BE2C (cell line): ENCODE results near the gene WASHC4.

Experiments used
- DNase-seq: peaks from one replicate; pipeline ENCODE4 v3.0.0-alpha.2; 2020
- H3K27me3 ChIP-seq: fragments of 250-450 bp; sonication (Bioruptor Pico); 2 replicates; pipeline ENCODE4 v1.5.1; 2020; ENCODE audit warnings: mild to moderate bottlenecking
- H3K36me3 ChIP-seq: fragments of 250-450 bp; sonication (Bioruptor Pico); 2 replicates; pipeline ENCODE4 v1.5.1; 2020; ENCODE audit warnings: mild to moderate bottlenecking
- H3K4me1 ChIP-seq: fragments of 250-450 bp; sonication (Bioruptor Pico); 2 replicates; pipeline ENCODE4 v1.5.1; 2020
- H3K4me3 ChIP-seq: 2 replicates; pipeline ENCODE4 v1.5.1; 2011; ENCODE audit warnings: low read depth, low read length
- H3K9me3 ChIP-seq: fragments of 250-450 bp; sonication (Bioruptor Pico); 2 replicates; pipeline ENCODE4 v1.5.1; 2020
- CTCF ChIP-seq: IDR thresholded peaks from 2 replicates; pipeline ENCODE4 v1.5.1; 2012; ENCODE audit warnings: mild to moderate bottlenecking, low read depth, low read length

Gene WASHC4

GRCh38 chr12:105069936-105070702 lies 37.4 kb upstream of the WASHC4 start:
- no peak for TF ChIP-seq CTCF
- DNase-seq, result no peak
- H3K9me3 ChIP-seq, result no peaks in the 10 kb centered on the region
- peaks cover 9% of the 10 kb centered on the region for H3K36me3 ChIP-seq
- no peak overlapping the region for H3K4me3 ChIP-seq
- H3K4me1 ChIP-seq, result no peaks in the 10 kb centered on the region
- no peaks in the 10 kb centered on the region for H3K27me3 ChIP-seq

- Histone ChIP-seq H3K27me3 (no peaks in the 10 kb centered on the region), H3K4me1 (no peaks in the 10 kb centered on the region), H3K36me3 (peaks cover 5% of the 10 kb centered on the region), H3K9me3 (no peaks in the 10 kb centered on the region), H3K4me3 (no peak overlapping the region)
- DNase-seq, result no peak
- no peak for TF ChIP-seq CTCF
Observed at GRCh38 chr12:105071981-105072380, 35.5 kb upstream of the WASHC4 start.

GRCh38 chr12:105072888-105073488 lies 34.5 kb upstream of the WASHC4 start:
- TF ChIP-seq CTCF, result no peak
- no peaks in the 10 kb centered on the region for H3K4me1 ChIP-seq
- no peaks in the 10 kb centered on the region for H3K9me3 ChIP-seq
- H3K4me3 ChIP-seq, result no peak overlapping the region
- DNase-seq, result no peak
- peaks cover 5% of the 10 kb centered on the region for H3K36me3 ChIP-seq
- no peaks in the 10 kb centered on the region for H3K27me3 ChIP-seq

- Histone ChIP-seq H3K9me3 (no peaks in the 10 kb centered on the region), H3K4me1 (no peaks in the 10 kb centered on the region), H3K4me3 (no peak overlapping the region), H3K27me3 (no peaks in the 10 kb centered on the region), H3K36me3 (no peaks in the 10 kb centered on the region)
- DNase-seq, result no peak
- no peak for TF ChIP-seq CTCF
Observed at GRCh38 chr12:105076098-105076497, 31.4 kb upstream of the WASHC4 start.

GRCh38 chr12:105076913-105077312 lies 30.6 kb upstream of the WASHC4 start:
- H3K4me1 ChIP-seq, result no peaks in the 10 kb centered on the region
- no peak overlapping the region for H3K4me3 ChIP-seq
- no peak for DNase-seq
- H3K9me3 ChIP-seq, result no peaks in the 10 kb centered on the region
- TF ChIP-seq CTCF, result no peak
- H3K27me3 ChIP-seq, result no peaks in the 10 kb centered on the region
- H3K36me3 ChIP-seq, result no peaks in the 10 kb centered on the region

- no peak for TF ChIP-seq CTCF
- H3K4me1 ChIP-seq, result no peaks in the 10 kb centered on the region
- H3K36me3 ChIP-seq, result no peaks in the 10 kb centered on the region
- no peak overlapping the region for H3K4me3 ChIP-seq
- H3K27me3 ChIP-seq, result no peaks in the 10 kb centered on the region
- no peaks in the 10 kb centered on the region for H3K9me3 ChIP-seq
- no peak for DNase-seq
Observed at GRCh38 chr12:105077435-105077834, 30.1 kb upstream of the WASHC4 start.
